Activated naive CD8-positive, alpha-beta T cell (primary cell): ENCODE measurements around the gene NELFCD.
"Not testable (repeated sequence)": the region's sequence is repeated elsewhere in the genome, so short reads cannot be mapped to it uniquely, and the experiment has no call there.

Experiments
- H3K27ac Mint-ChIP-seq: one replicate; pipeline ENCODE4 v1.8.0; 2021; ENCODE audit warnings: mixed read lengths
- H3K27me3 Mint-ChIP-seq: one replicate; pipeline ENCODE4 v1.8.0; 2021; ENCODE audit warnings: mixed read lengths
- H3K36me3 Mint-ChIP-seq: one replicate; pipeline ENCODE4 v1.8.0; 2021; ENCODE audit warnings: mixed read lengths
- H3K4me1 Mint-ChIP-seq: one replicate; pipeline ENCODE4 v1.8.0; 2021; ENCODE audit warnings: low read depth, mixed read lengths
- H3K4me3 Mint-ChIP-seq: one replicate; pipeline ENCODE4 v1.8.0; 2021; ENCODE audit warnings: mild to moderate bottlenecking, mixed read lengths
- H3K9me3 Mint-ChIP-seq: one replicate; pipeline ENCODE4 v1.8.0; 2021; ENCODE audit warnings: low read depth, mixed read lengths

NELFCD gene

DNA sequence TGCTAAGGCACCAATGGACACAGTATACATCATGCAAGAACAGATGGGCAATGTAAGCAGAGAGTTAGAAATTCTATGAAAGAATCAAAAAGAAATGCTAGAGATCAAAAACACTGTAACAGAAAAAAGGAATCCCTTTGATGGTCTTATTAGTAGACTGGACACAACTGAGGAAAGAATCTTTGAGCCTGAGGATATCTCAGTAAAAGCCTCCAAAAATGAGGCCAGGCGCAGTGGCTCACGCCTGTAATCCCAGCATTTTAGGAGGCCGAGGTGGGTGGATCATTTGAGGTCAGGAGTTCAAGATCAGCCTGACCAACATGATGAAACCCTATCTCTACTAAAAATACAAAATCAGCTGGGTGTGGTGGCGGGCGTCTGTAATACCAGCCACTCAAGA is 17.1 kb upstream of the NELFCD start:
- not testable (repeated sequence) for H3K4me1 Mint-ChIP-seq, H3K36me3 Mint-ChIP-seq, H3K9me3 Mint-ChIP-seq, H3K4me3 Mint-ChIP-seq, H3K27me3 Mint-ChIP-seq, H3K27ac Mint-ChIP-seq

GRCh38 chr20:58965270-58966064 is 15.6 kb upstream of the NELFCD start:
- Mint-ChIP-seq H3K4me3 (no peak overlapping the region), H3K36me3 (no peaks in the 10 kb centered on the region), H3K27ac (no peak overlapping the region), H3K9me3 (no peaks in the 10 kb centered on the region), H3K27me3 (no peaks in the 10 kb centered on the region), H3K4me1 (no peaks in the 10 kb centered on the region)

GRCh38 chr20:58967652-58968429 is 13.2 kb upstream of the NELFCD start:
- H3K36me3 Mint-ChIP-seq: no peaks in the 10 kb centered on the region
- H3K9me3 Mint-ChIP-seq: no peaks in the 10 kb centered on the region
- H3K27me3 Mint-ChIP-seq: no peaks in the 10 kb centered on the region

DNA sequence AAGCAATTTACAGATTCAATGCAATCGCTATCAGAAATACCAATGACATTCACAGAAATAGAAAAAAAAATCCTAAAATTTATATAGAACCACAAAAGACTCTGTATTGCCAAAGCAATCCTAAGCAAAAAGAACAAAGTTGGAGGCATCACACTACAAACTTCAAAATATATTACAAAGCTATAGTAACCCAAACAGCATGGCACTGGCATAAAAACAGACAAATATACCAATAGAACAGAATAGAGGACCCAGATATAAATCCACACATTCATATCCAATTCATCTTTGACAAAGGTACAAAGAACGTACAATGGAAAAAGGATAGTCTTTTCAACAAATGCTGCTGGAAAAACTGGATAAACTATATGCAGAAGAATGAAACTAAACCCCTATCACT is 11.6 kb upstream of the NELFCD start:
- Mint-ChIP-seq H3K27ac (no peak overlapping the region), H3K4me3 (no peak overlapping the region), H3K9me3 (no peaks in the 10 kb centered on the region), H3K36me3 (no peaks in the 10 kb centered on the region), H3K27me3 (no peaks in the 10 kb centered on the region), H3K4me1 (no peaks in the 10 kb centered on the region)

More at GRCh38 chr20:58967652-58968429, 13.2 kb upstream of the NELFCD start:
- H3K4me3 Mint-ChIP-seq: no peak overlapping the region
- no peak overlapping the region for H3K27ac Mint-ChIP-seq
- H3K4me1 Mint-ChIP-seq: no peaks in the 10 kb centered on the region

DNA sequence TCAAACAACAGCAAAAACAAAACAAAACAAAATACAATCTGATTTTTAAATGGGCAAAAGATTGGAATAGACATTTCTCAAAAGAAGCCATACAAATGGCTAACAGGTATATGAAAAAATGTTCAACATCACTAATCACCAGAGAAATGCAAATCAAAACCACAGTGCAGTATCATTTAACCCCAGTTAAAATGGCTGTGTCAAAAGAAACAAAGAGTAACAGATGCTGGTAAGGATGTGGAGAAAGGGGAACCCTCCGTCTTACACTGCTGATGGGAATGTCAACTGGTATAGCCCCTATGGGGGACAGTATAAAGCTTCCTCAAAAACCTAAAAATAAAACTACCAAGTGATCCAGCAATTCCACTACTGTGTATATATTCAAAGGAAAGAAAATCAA is 10.9 kb upstream of the NELFCD start:
- no peak overlapping the region for H3K4me3 Mint-ChIP-seq
- H3K4me1 Mint-ChIP-seq: no peaks in the 10 kb centered on the region
- H3K27me3 Mint-ChIP-seq: no peaks in the 10 kb centered on the region
- H3K27ac Mint-ChIP-seq: no peak overlapping the region
- peaks cover 1% of the 10 kb centered on the region for H3K36me3 Mint-ChIP-seq
- peaks cover 2% of the 10 kb centered on the region for H3K9me3 Mint-ChIP-seq

- no peaks in the 10 kb centered on the region for H3K4me1 Mint-ChIP-seq
- H3K27ac Mint-ChIP-seq: no peak overlapping the region
- peaks cover 14% of the 10 kb centered on the region for H3K9me3 Mint-ChIP-seq
- peaks cover 7% of the 10 kb centered on the region for H3K36me3 Mint-ChIP-seq
- H3K4me3 Mint-ChIP-seq: no peak overlapping the region
- H3K27me3 Mint-ChIP-seq: no peaks in the 10 kb centered on the region
Observed at GRCh38 chr20:58971429-58971828, 9.6 kb upstream of the NELFCD start.

GRCh38 chr20:58973179-58973578 is 7.9 kb upstream of the NELFCD start:
- Mint-ChIP-seq H3K4me1 (no peaks in the 10 kb centered on the region), H3K4me3 (no peak overlapping the region), H3K36me3 (peaks cover 7% of the 10 kb centered on the region), H3K27ac (no peak overlapping the region), H3K9me3 (peaks cover 17% of the 10 kb centered on the region), H3K27me3 (no peaks in the 10 kb centered on the region)

GRCh38 chr20:58973866-58974265 is 7.2 kb upstream of the NELFCD start:
- Mint-ChIP-seq H3K9me3 (peaks cover 17% of the 10 kb centered on the region), H3K27me3 (no peaks in the 10 kb centered on the region), H3K36me3 (peaks cover 7% of the 10 kb centered on the region), H3K27ac (no peak overlapping the region), H3K4me3 (no peak overlapping the region), H3K4me1 (no peaks in the 10 kb centered on the region)

- Mint-ChIP-seq H3K4me3 (no peak overlapping the region), H3K27me3 (no peaks in the 10 kb centered on the region), H3K4me1 (no peaks in the 10 kb centered on the region), H3K27ac (no peak overlapping the region), H3K36me3 (peaks cover 7% of the 10 kb centered on the region), H3K9me3 (peaks cover 17% of the 10 kb centered on the region)
Observed at GRCh38 chr20:58975353-58975752, 5.7 kb upstream of the NELFCD start.

DNA sequence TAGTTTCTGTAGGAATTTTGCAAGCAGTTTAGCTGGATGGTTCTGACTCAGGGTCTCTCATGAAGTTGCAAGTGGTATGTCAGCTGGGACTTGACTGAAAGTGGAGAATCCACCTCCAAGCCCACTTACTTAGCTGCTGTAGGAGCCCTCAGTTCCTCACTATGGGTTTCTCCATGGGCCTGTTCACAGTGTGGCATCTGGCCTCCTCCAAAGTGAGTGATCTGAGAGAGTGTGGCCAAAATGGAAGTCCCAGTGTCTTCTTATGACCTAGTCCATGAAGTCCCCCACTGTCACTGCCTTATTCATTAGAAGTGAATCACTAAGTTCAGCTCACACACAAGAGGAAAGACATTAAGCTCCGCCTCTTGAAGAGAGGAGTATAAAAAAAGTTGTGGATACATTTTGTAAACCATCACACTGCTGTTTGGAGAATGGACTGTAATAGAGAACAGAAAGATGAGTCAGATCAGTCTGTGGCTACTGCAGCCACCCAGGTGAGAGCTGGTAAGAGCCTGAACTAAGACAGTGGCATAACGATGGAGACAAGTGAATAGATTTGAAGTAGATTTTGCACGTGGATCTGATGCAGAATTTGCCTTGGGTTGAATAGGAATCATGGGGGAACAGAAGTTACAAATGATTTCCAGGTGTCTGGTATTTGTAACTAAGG is 4.9 kb upstream of the NELFCD start:
- H3K36me3 Mint-ChIP-seq: peaks cover 7% of the 10 kb centered on the region
- H3K27ac Mint-ChIP-seq: no peak overlapping the region
- H3K4me3 Mint-ChIP-seq: no peak overlapping the region

GRCh38 chr20:58978351-58979190 is 2.5 kb upstream of the NELFCD start:
- Mint-ChIP-seq H3K4me1 (peaks cover 14% of the 10 kb centered on the region), H3K27ac (no peak overlapping the region), H3K9me3 (peaks cover 17% of the 10 kb centered on the region), H3K4me3 (peak overlapping the region; percentile 46), H3K36me3 (peaks cover 11% of the 10 kb centered on the region), H3K27me3 (no peaks in the 10 kb centered on the region)

More for the DNA sequence above, 4.9 kb upstream of the NELFCD start:
- no peaks in the 10 kb centered on the region for H3K27me3 Mint-ChIP-seq
- H3K9me3 Mint-ChIP-seq: peaks cover 17% of the 10 kb centered on the region
- H3K4me1 Mint-ChIP-seq: no peaks in the 10 kb centered on the region

DNA sequence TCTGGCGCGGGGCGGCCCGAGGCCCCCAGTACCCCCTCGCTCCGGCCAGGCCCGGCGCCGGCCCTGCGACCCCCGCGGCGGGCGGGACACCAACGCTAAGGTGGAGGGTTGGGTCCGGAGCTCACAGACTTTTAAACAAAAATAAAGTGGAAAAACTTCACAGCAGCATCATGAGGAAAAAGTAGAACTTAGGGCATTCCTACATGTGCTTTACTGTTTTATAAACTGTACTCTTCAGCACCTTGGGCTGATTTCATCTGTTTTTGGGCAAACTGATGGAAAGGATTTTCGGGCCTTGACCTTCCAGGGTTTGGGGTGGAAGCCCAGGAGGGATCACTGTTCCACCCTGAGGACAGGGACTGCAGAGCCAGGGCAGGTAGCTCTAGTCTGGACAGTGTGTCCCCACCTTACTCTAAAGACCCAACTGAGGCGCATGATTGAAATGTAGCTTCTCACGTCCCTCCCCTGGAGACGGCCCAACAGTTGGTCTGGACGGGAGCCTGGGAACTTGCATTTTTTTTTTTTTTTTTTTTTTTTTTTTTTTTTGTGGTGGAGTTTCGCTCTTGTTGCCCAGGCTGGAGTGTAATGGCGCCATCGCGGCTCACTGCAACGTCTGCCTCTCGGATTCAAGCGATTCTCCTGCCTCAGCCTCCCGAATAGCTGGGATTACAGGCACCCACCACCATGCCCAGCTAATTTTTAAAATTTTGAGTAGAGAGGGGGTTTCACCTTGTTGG is 740 bp downstream of the NELFCD start:
- peaks cover under 1% of the 10 kb centered on the region for H3K9me3 Mint-ChIP-seq
- no peaks in the 10 kb centered on the region for H3K27me3 Mint-ChIP-seq
- H3K4me3 Mint-ChIP-seq: peak overlapping the region; percentile 96
- H3K36me3 Mint-ChIP-seq: peaks cover 5% of the 10 kb centered on the region
- H3K27ac Mint-ChIP-seq: peak overlapping the region; percentile 92
- peaks cover 36% of the 10 kb centered on the region for H3K4me1 Mint-ChIP-seq

- Mint-ChIP-seq H3K4me3 (peak overlapping the region; percentile 96), H3K27ac (peak overlapping the region; percentile 88), H3K9me3 (no peaks in the 10 kb centered on the region), H3K36me3 (peaks cover 5% of the 10 kb centered on the region), H3K4me1 (peaks cover 38% of the 10 kb centered on the region), H3K27me3 (no peaks in the 10 kb centered on the region)
Observed at GRCh38 chr20:58982406-58983114, 1.5 kb downstream of the NELFCD start.
